22Rv1 (cell line): Measurements from ENCODE around the gene POSTN.
"Not testable (repeated sequence)": the region's sequence is repeated elsewhere in the genome, so short reads cannot be mapped to it uniquely, and the experiment has no call there.

Source experiments
- H3K27ac ChIP-seq: fragments of 450-650 bp; 2 replicates; pipeline ENCODE4 v1.5.1; 2017
- ZFX ChIP-seq: fragments of 450-650 bp; IDR thresholded peaks from 2 replicates; pipeline ENCODE4 v1.6.1; 2017; ENCODE audit warnings: antibody characterized with exemption, borderline replicate concordance
- TF ChIP-seq, protein P1 (sequence below): fragments of 450-650 bp; IDR thresholded peaks from 2 replicates; pipeline ENCODE4 v1.5.1; 2017; ENCODE audit warnings: mild to moderate bottlenecking

Gene POSTN

DNA sequence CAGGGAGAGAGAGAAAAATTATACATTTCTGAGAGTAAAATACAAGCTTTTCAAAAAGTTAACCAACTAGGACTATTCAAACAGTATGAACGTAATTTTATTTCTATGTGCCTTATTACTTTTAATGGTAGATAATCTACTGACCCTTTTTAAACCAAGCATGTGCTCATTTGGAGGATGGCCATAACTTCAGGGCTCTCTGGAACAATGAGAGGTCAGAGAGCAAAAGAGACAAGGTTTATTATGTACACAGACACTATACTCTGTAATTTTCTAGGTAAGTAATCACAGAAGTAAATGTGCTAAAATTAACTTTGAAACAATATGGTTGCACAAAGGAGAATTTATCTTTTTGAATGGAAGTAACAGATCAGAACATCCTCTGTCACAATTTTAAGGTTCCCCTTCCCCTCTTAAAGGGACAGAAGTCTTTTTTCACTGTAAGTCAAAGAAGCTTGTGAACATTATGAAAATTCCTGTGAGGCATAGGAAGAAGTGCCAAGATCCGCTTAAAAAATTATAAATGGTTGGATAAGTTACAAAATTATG is 1.0 kb downstream of the POSTN start:
- TF ChIP-seq, protein P1, sequence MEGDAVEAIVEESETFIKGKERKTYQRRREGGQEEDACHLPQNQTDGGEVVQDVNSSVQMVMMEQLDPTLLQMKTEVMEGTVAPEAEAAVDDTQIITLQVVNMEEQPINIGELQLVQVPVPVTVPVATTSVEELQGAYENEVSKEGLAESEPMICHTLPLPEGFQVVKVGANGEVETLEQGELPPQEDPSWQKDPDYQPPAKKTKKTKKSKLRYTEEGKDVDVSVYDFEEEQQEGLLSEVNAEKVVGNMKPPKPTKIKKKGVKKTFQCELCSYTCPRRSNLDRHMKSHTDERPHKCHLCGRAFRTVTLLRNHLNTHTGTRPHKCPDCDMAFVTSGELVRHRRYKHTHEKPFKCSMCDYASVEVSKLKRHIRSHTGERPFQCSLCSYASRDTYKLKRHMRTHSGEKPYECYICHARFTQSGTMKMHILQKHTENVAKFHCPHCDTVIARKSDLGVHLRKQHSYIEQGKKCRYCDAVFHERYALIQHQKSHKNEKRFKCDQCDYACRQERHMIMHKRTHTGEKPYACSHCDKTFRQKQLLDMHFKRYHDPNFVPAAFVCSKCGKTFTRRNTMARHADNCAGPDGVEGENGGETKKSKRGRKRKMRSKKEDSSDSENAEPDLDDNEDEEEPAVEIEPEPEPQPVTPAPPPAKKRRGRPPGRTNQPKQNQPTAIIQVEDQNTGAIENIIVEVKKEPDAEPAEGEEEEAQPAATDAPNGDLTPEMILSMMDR: no peak
- TF ChIP-seq ZFX: no peak
- H3K27ac ChIP-seq: no peak overlapping the region

DNA sequence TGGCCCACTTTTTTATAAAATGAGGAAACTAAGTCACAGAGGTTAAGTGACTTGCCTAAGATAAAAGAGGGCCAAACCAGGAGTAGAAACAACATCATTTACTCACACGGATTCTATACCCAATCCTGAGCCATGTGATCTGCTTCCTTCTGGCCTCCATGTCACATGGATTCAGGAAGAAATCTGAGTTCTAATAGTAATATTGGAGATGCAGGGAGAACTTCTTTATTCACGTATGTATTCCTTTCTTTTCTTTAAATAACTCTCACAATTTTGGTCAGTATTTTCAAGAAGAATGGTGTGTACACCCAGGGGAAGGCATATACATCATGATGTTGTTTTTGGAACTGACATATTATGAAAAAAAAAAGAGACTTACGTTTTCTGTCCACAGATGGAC is 1.8 kb downstream of the POSTN start:
- H3K27ac ChIP-seq: no peak overlapping the region
- TF ChIP-seq, protein P1: no peak
- TF ChIP-seq ZFX: no peak

DNA sequence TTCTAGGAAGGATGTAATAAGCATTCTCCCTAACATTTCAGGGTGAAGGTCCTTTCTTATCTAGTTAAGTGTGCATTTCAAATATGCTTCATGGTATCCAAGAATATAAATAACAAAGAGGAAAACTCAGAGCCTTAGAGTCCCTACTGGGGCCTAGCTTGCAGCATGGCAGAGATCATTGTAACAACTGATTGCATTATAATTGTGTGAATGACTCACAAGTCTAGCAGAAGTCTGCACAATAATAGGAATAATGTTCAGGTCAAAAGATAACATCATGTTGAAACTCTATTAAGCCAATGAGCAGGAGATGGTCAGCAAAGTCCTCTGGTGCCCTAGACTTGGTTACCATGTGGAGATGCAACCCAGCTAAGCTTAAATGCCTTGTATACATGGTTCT is 3.4 kb downstream of the POSTN start:
- TF ChIP-seq, protein P1: no peak
- TF ChIP-seq ZFX: no peak
- H3K27ac ChIP-seq: no peak overlapping the region

DNA sequence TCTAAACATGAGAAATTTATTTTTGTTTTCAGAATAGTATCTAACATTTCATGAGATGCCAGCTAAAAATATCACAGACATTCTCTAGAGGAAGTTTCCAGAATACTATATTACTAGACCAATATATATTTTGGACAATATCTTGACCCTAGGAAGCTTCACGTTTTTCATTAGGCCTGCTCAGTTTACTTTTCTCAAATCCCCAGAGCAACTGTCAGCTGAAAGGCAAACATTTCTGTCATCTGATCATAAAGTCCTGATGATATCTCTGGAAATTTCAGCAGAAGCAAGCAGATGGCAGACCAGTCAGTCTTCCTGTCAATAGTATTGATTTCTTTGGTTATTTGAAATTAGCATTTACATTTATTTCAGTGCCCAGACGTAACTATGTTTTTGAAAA is 4.0 kb downstream of the POSTN start:
- no peak overlapping the region for H3K27ac ChIP-seq
- TF ChIP-seq ZFX: no peak
- TF ChIP-seq, protein P1: no peak

DNA sequence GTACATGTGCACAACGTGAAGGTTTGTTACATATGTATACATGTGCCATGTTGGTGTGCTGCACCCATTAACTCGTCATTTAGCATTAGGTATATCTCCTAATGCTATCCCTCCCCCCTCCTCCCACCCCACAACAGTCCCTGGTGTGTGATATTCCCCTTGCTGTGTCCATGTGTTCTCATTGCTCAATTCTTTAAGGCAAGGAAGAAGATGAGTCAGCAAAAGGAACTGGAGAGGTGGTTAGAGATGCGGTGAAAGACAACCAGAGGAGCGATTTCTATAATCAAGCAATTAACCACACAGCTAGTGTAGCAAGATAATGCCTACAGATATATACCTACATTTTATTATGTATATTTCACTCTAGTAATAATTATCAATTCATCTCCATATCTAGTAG is 9.2 kb downstream of the POSTN start:
- not testable (repeated sequence) for H3K27ac ChIP-seq

DNA sequence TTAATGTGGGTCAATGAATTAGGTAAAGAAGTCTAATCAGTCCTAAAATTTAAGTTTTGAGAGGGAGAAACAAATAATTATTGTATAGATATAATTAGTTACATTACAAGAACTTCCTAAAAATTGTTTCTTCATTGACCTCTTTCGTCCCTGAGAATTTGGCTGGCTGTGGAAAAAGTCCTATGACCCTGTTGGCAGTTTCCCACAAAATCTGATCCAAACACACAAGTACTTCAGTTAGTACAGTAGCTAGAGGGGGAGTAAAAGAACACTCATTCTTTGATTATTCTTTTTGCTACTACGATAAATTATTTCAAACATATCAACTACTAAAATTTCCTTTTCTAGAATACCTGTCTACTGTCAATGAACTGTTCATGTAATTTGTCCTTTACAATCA is 11.3 kb downstream of the POSTN start:
- H3K27ac ChIP-seq: no peak overlapping the region
- TF ChIP-seq ZFX: no peak
- TF ChIP-seq, protein P1: no peak

DNA sequence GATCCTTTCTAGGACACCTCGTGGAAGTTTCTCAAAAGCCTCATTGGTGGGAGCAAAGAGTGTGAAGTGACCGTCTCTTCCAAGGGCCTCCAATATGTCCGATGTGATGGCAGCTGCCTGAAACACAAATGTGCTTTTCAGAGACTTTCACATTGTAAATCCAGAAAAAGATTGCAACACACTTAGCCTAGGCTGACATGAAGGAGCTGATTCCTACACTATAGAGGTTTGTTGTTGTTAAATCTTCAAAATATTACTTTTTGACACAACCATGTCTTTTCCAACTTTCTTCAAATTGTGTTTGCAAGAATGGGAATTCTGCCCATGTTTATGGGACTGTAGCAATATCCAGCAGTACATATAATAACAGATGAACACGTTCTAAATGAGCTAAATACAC is 12.4 kb downstream of the POSTN start:
- no peak overlapping the region for H3K27ac ChIP-seq
- TF ChIP-seq, protein P1: no peak
- TF ChIP-seq ZFX: no peak

DNA sequence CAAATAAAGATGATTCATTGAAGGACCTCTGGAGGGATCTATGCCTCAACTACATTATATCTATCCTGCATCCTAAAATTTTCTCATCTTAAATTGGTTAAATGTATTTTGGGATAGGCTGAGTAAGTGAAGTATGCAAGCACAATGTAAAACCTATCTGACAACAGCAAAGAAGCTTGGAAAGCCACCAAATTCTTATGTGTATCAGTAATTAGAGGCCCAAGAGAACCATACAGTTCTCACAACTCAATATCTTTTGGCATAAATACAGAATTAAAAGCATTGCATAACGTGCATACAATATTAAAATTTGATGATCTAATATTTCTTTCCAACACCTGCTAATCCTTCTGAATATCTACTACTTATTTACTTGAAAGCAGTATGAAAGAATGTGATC is 13.0 kb downstream of the POSTN start:
- TF ChIP-seq, protein P1: no peak
- no peak for TF ChIP-seq ZFX
- H3K27ac ChIP-seq: no peak overlapping the region
